Smooth muscle cell (in vitro differentiated cells): ENCODE data around the gene WIZ. TPM values are rescaled to one million over a fixed set of nuclear protein-coding genes. Genes with fewer than 3 reads are reported as not detected.

Experiments used
- DNase-seq: peaks from one replicate; lab custom pipeline; 2025; ENCODE audit not compliant: unreplicated experiment; lab: John Stamatoyannopoulos, UW
- H2AFZ ChIP-seq: fragments of 200-600 bp; sonication (generic); 2 replicates; pipeline ENCODE4 v1.6.0; 2016; ENCODE audit warnings: antibody characterized with exemption, low read depth, mild to moderate bottlenecking
- H3F3A ChIP-seq: fragments of 200-600 bp; sonication (generic); 2 replicates; pipeline ENCODE4 v1.6.0; 2017; ENCODE audit warnings: antibody characterized with exemption, low read depth
- H3K27ac ChIP-seq: fragments of 200-600 bp; sonication (generic); 2 replicates; pipeline ENCODE4 v1.5.1; 2016; ENCODE audit warnings: low read depth, mild to moderate bottlenecking
- H3K27me3 ChIP-seq: fragments of 200-600 bp; sonication (generic); 2 replicates; pipeline ENCODE4 v1.6.1; 2016; ENCODE audit warnings: low read depth, mild to moderate bottlenecking
- H3K36me3 ChIP-seq: fragments of 200-600 bp; sonication (generic); 2 replicates; pipeline ENCODE4 v1.5.1; 2016; ENCODE audit warnings: low read depth
- H3K4me1 ChIP-seq: fragments of 200-600 bp; sonication (generic); 2 replicates; pipeline ENCODE4 v1.5.1; 2016; ENCODE audit warnings: low read depth
- H3K4me2 ChIP-seq: fragments of 200-600 bp; sonication (generic); 2 replicates; pipeline ENCODE4 v1.6.0; 2016; ENCODE audit warnings: mild to moderate bottlenecking
- H3K4me3 ChIP-seq: fragments of 200-600 bp; sonication (generic); 2 replicates; pipeline ENCODE4 v1.5.1; 2016; ENCODE audit warnings: mild to moderate bottlenecking
- H3K79me2 ChIP-seq: fragments of 200-600 bp; sonication (generic); 2 replicates; pipeline ENCODE4 v1.6.0; 2016; ENCODE audit warnings: low read depth, mild to moderate bottlenecking
- H3K9ac ChIP-seq: fragments of 200-600 bp; sonication (generic); 2 replicates; pipeline ENCODE4 v1.6.0; 2016; ENCODE audit warnings: low read depth
- H3K9me3 ChIP-seq: fragments of 200-600 bp; sonication (generic); replicated peaks from 2 replicates; pipeline ENCODE4 v1.5.1; 2016; ENCODE audit warnings: low read depth
- H4K20me1 ChIP-seq: fragments of 200-600 bp; sonication (generic); 2 replicates; pipeline ENCODE4 v1.6.0; 2016; ENCODE audit warnings: low read depth
- CTCF ChIP-seq: fragments of 200-600 bp; sonication (generic); IDR thresholded peaks from 2 replicates; pipeline ENCODE4 v1.5.1; 2017; ENCODE audit warnings: borderline replicate concordance, mild to moderate bottlenecking, antibody characterized with exemption; ENCODE audit not compliant: insufficient read depth, poor library complexity, severe bottlenecking
- WGBS: methylation state at CpG from one replicate; pipeline ENCODE4 v1.1.7; 2016; ENCODE audit warnings: low lambda C conversion rate; 5-methylcytosine and 5-hydroxymethylcytosine counted together
- polyA plus RNA-seq: library from polyadenylated mRNA; unstranded; fragments of >200 nt; fragmentation: Nextera tagmentation; extraction: Ambion mirVana; gene quantifications from 2 replicates; pipeline ENCODE4 v1.2.1, GENCODE V29; 2016
- total RNA-seq: library from RNA; depleted of rRNA; stranded (reverse); fragments of >200 nt; gene quantifications from 2 replicates; pipeline ENCODE4 v1.2.3, GENCODE V29; 2014

The WIZ gene
- total and polyA plus RNA-seq, 2 experiments from 2014 or later, result 23.1 to 40.5 TPM

GRCh38 chr19:15424121-15424520 lies 25.6 kb downstream of the WIZ start:
- H3K79me2 ChIP-seq, result peaks cover 5% of the 10 kb centered on the region
- H3K36me3 ChIP-seq, result peaks cover 14% of the 10 kb centered on the region
- peaks cover 19% of the 10 kb centered on the region for H4K20me1 ChIP-seq
- peaks cover 9% of the 10 kb centered on the region for H3F3A ChIP-seq
- H3K9me3 ChIP-seq, result no peaks in the 10 kb centered on the region
- no peak overlapping the region for H3K27ac ChIP-seq
- 96% methylated on average over 13 of the region's 13 CpGs for WGBS
- H3K27me3 ChIP-seq, result no peaks in the 10 kb centered on the region
- H3K4me3 ChIP-seq, result no peak overlapping the region
- no peak overlapping the region for H3K4me2 ChIP-seq
- DNase-seq, result no peak
- no peak overlapping the region for H2AFZ ChIP-seq
- no peak for TF ChIP-seq CTCF
- H3K4me1 ChIP-seq, result peaks cover 7% of the 10 kb centered on the region
- H3K9ac ChIP-seq, result no peak overlapping the region

- H3K79me2 ChIP-seq, result peaks cover 7% of the 10 kb centered on the region
- DNase-seq, result no peak
- no peak overlapping the region for H3K4me3 ChIP-seq
- no peak overlapping the region for H3K4me2 ChIP-seq
- H3K27me3 ChIP-seq, result no peaks in the 10 kb centered on the region
- WGBS, result 100% methylated on average over 6 of the region's 6 CpGs
- no peak for TF ChIP-seq CTCF
- peaks cover 10% of the 10 kb centered on the region for H4K20me1 ChIP-seq
- H2AFZ ChIP-seq, result no peak overlapping the region
- peaks cover 7% of the 10 kb centered on the region for H3K4me1 ChIP-seq
- peaks cover 9% of the 10 kb centered on the region for H3F3A ChIP-seq
- H3K9me3 ChIP-seq, result no peaks in the 10 kb centered on the region
- H3K36me3 ChIP-seq, result peaks cover 14% of the 10 kb centered on the region
- H3K27ac ChIP-seq, result no peak overlapping the region
- H3K9ac ChIP-seq, result no peak overlapping the region
These were observed 26.6 kb downstream of the WIZ start for GRCh38 chr19:15423130-15423529.

- Histone ChIP-seq H3K4me1 (peaks cover 10% of the 10 kb centered on the region), H3K4me2 (no peak overlapping the region), H3K4me3 (no peak overlapping the region), H3K36me3 (peaks cover 14% of the 10 kb centered on the region), H3K27me3 (no peaks in the 10 kb centered on the region), H4K20me1 (peaks cover 11% of the 10 kb centered on the region), H3K9ac (no peak overlapping the region), H2AFZ (no peak overlapping the region), H3K27ac (no peak overlapping the region), H3K79me2 (peaks cover 13% of the 10 kb centered on the region), H3K9me3 (no peaks in the 10 kb centered on the region), H3F3A (peaks cover 9% of the 10 kb centered on the region)
- TF ChIP-seq CTCF, result no peak
- WGBS, result 96% methylated on average over 22 of the region's 22 CpGs
- DNase-seq, result no peak
These were observed 27.3 kb downstream of the WIZ start for GRCh38 chr19:15422296-15423075.
